NT2/D1 (cell line): Measurements from ENCODE around the gene ACACA.

ENCODE experiments used
- SUZ12 ChIP-seq: IDR thresholded peaks from 2 replicates; pipeline ENCODE4 v1.6.1; 2011; ENCODE audit not compliant: insufficient read length, insufficient read depth; ENCODE audit errors: extremely low read depth
- ZNF274 ChIP-seq: IDR thresholded peaks from 2 replicates; pipeline ENCODE4 v1.6.1; 2011; ENCODE audit warnings: mild to moderate bottlenecking, low read depth, low read length

- TF ChIP-seq ZNF274 (no peak), SUZ12 (no peak)
Measured at GRCh38 chr17:37067555-37068111, 339.0 kb downstream of the ACACA start.
